Activated T-cell treated with anti-CD3 and anti-CD28 coated beads for 4 hours (primary cell): Measurements from ENCODE around the gene MSI2.

Experiments used
- DNase-seq: peaks from one replicate; pipeline ENCODE4 v3.0.0-alpha.2; 2020

MSI2 gene

DNA sequence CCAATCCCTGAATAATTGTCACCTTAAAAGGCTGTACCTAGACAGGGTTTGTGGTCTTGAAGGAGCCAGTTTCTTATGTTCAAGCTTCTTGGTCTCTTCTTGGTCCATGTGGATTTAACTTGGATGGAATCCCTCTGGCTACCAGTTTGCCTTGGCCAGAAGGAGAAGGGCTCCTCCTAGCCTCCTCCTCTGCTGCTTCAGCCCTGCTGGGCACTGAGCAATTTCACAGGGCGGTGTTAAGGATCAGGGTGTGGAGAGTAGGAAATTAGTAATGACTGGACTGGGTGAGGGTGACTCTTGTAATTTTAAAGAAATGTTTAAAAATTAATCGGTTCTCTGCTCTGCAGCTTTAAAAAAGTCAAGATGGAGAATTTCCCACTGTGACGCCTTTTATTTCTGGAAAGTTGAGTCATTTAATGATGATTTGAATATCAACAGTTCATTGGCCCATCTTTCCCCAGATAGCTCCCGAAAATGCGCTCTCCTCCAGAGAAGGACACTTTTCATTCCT, 96.4 kb downstream of the MSI2 start:
- DNase-seq = no peak

GRCh38 chr17:57354673-57355072, 98.3 kb downstream of the MSI2 start:
- no peak for DNase-seq

GRCh38 chr17:57355090-57355859, 99.0 kb downstream of the MSI2 start:
- DNase-seq = no peak

GRCh38 chr17:57356153-57356718, 99.9 kb downstream of the MSI2 start:
- DNase-seq = no peak

DNA sequence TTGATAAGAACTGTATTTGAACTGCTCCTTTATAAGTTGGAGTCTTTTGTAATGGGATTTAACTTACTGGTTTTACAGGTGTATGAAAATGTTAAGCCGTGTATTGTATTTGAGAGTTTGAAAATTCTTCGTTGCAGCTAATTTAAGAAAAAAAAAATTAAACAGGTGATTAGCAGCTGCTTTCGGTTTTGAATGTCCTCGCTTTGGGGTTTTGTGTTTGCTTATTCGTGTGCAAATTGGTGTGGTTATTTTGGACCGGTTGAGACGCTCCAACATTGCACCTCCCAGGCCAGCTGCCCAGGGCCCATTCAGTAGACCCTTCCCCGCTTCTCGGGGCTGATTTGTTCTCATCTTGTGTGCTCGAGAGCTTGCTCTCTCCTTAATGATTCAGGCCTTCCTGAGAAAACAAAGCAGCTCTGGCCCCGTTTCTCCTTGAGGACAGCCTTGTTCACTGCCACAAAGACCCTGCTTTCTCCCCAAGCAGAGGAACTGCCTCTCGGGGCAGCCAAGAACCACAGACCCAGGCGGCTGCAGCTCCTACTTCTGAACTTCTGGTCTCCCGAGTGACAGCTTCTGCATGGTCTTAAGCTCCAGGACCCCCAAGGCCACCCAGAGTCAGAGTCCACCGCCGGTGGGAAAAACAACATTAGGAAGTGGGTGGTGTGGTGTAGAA, 100.5 kb downstream of the MSI2 start:
- DNase-seq = no peak

- no peak for DNase-seq
These were observed 101.1 kb downstream of the MSI2 start for GRCh38 chr17:57357392-57357784.

- DNase-seq = no peak
These were observed 101.6 kb downstream of the MSI2 start for GRCh38 chr17:57357830-57358430.

DNA sequence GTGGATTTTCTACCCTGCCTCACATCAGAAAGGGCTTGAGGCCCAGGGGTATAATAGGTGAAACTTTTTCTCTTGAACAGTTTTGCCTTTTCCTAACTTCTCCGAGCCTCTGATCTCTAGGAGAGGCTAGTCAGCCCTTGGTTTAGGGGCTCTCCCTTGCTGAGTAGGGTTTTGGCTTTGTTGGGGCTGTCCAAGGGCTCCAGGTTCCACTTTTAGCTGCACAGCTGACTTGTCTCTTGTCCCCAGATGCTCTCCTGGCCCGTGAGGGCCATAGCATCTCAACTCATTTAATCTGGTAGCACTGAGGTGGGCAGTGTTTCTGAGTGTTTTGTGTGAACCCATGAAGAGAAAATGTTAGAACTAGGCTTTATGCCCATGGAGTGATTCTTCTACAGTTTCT, 103.9 kb downstream of the MSI2 start:
- DNase-seq = no peak

GRCh38 chr17:57362797-57363556, 106.7 kb downstream of the MSI2 start:
- no peak for DNase-seq

GRCh38 chr17:57363580-57363979, 107.3 kb downstream of the MSI2 start:
- no peak for DNase-seq

- DNase-seq = no peak
These were observed 107.8 kb downstream of the MSI2 start for GRCh38 chr17:57363998-57364643.

DNA sequence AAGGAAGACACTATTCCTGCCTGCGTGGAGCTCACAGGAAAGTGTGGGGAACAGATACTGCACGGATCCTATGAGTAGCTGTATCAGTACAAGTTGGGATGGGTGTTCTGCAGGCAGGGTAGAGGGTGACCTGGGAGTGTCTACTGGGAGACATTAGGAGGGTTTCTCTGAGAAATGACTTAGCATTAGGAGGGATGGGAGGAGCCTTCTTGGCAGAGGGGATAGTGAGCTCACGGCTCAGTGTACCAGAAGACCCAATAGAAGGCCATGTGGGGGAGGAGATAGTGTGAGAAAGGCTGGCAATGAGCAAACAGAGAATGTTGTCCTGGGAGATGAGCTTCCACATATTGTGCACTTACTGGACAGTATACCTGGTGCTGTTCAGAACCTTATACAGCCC, 109.1 kb downstream of the MSI2 start:
- no peak for DNase-seq

GRCh38 chr17:57366177-57366557, 109.8 kb downstream of the MSI2 start:
- DNase-seq = no peak

DNA sequence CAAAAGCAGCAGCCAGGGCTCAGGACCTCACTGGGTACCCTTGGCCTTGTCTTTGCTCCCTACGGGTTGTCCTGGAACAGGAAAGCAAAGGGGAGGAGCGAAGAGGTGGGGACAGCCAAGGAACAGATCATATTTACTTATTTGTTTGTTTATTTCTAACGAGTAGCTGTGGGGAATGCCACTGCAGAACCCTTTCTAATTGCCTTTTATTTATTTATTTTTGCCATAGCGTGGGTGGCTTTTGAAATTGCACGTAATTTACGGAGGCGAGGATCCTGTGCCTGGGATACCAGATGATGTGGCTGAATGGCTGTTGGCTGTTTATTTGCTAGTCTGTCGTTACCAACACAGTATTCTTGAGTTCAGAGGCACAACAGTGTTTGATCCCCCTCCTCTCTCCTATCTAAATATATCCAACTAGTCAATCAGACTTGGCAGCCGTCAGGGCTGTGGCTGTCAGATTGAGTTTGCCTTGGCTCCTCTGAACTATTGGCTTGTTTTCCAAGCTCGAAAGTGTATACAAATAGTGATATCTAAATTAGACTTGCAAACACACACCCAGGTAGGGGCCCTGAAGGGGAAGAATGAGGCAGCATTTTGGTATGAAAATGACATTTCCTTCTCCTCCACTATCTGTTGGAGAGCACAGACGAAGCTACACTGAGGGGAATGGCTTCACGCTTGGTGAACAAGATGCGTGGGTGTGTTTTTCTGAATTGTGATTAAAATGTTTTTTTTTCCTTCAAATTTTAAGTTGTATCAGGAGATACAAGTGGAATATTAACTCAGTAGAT, 110.4 kb downstream of the MSI2 start:
- DNase-seq = no peak

DNA sequence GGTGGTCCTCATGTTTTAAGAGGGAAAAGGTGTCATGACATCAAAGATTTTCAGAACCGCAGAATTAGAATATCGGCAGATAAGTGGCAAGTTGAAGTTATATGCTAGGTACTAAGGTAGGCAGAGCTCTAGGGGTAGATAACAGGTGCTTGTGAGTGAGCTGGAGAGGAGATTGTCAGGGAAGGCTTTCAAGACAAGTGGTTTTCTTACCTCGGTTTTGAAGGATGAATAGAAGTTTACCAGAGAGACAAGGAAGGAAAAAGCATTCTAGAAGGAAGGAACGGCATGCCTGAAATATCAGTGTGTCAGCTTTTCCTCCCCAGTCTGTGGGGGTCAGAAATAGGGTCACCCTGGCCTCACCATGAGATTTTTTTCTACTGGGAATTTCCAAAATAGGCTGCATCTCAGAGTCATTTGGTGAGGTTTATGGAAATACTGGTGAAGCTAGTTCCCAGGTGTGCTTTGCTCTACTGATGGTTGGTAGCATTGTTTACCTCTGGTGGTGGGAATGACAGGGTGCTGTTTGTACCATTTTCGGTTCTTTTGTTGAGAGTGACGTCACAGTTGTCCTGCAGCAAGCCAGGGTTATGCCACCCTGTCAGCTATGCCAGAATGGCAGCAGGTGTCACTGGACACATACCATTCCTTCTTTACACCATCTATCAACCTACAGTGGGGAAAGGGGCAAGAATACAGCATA, 112.5 kb downstream of the MSI2 start:
- DNase-seq = no peak

- no peak for DNase-seq
These were observed 113.2 kb downstream of the MSI2 start for GRCh38 chr17:57369509-57369945.

DNA sequence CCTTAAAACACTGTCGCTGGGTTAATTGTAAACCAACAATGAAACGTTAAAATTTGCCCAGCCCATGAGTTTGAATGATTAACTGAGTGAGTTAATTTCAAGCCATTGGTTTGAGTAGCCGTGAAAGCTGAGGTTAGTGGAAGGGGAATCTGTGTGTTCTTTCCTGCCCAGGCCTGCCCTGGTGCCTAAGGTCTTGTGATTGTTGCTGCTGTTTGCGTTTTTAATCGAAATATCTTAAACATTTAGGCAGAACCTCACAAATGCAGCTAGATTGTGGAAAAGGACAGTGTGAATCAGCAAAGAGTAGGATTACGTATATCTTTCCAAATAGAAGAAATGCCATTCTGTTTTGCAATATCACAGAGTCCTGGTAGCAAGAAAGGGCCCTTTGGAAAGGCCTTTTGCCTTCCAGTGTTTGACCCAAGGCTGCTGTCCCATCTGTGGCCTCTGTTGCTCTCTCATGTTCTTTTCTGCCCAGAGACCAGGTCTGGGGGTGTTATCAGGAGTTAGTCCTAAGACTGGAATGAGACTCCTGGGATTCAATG, 113.8 kb downstream of the MSI2 start:
- no peak for DNase-seq

DNA sequence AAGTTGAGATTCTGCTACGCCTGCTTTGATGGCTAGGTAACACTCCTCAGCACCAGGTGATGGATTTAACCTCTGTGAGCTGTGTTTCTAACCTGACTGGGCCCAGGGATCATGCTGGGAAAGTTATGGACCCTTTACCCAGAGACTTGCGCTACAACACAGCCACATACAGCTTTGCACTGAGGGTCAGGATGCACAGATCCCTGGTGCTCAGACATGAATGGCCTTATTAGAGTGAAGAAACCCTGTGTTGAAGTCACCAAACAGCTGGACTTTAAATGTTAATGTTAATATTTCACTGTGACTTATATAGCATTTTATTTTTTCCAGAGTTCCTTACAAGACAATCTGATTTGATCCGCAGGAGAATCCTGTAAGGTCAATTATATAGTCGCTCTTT, 114.3 kb downstream of the MSI2 start:
- DNase-seq = no peak

- no peak for DNase-seq
These were observed 115.8 kb downstream of the MSI2 start for GRCh38 chr17:57372156-57372555.

DNA sequence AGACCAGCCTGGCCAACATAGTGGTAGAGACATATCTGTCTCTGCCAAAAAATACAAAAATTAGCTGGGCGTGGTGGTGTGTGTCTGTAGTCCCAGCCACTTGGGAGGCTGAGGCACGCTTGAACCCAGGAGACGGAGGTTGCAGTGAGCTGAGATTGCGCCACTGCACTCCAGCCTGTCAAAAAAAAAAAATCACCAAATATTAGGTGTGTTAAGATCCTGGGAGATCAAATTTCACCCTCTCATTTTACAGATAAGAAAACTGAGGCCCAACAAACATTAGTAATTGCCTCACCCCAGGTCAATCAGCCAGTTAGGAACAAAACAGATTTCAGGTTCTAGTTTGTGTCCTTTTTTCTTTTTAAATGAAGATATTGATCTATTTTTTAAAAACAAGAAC, 116.7 kb downstream of the MSI2 start:
- DNase-seq = no peak

GRCh38 chr17:57373756-57374155, 117.4 kb downstream of the MSI2 start:
- no peak for DNase-seq
